B cell (primary cell): ENCODE measurements around the gene NUDT14. TPM values are rescaled to one million over a fixed set of nuclear protein-coding genes. Genes with fewer than 3 reads are reported as not detected.

Experiments used
- ATAC-seq: fragments of 200-7000 bp; cut with Tn5 transposase; one replicate; pipeline ENCODE4 v1.10.0; 2021; ENCODE audit warnings: low read depth, mild to moderate bottlenecking, moderate number of reproducible peaks, moderate library complexity
- CTCF ChIA-PET: fragments of 350-600 bp; sonication (Branson Sonifier 250); formaldehyde crosslinking; loops from one replicate; lab custom pipeline; 2021; ENCODE audit warnings: antibody characterized with exemption, inconsistent platforms; lab: Charles Lee
- POLR2A ChIA-PET: fragments of 350-600 bp; sonication (Branson Sonifier 250); formaldehyde crosslinking; loops from one replicate; lab custom pipeline; 2021; ENCODE audit warnings: antibody characterized with exemption; lab: Charles Lee
- DNase-seq: peaks from one replicate; pipeline ENCODE4 v3.0.0; 2013
- H2AFZ ChIP-seq: 2 replicates; pipeline ENCODE4 v1.6.1; 2012; ENCODE audit warnings: mild to moderate bottlenecking, low read depth, low read length; ENCODE audit not compliant: insufficient read depth, poor library complexity, severe bottlenecking
- H3K27ac ChIP-seq, 2 donors: 1 replicate in 1 of 2; 2 replicates in 1 of 2; pipeline ENCODE4 v1.5.1; 2012 to 2013; ENCODE audit warnings: low read length in 2 of 2, mild to moderate bottlenecking in 2 of 2, moderate library complexity in 1 of 2
- H3K27me3 ChIP-seq, 4 experiments: fragments of 200-600 bp in 1 of 4; sonication (generic) in 1 of 4; replicated peaks in 1 of 4; 1 replicate in 2 of 4; 2 replicates in 2 of 4; pipeline versions ENCODE4 v1.6.1 to v1.7.0; 2013 to 2016; ENCODE audit warnings: low read length in 3 of 4, mild to moderate bottlenecking in 2 of 4, mixed read lengths in 1 of 4, moderate library complexity in 1 of 4; ENCODE audit not compliant: insufficient read depth in 4 of 4, control insufficient read depth in 3 of 4; ENCODE audit errors: control extremely low read depth in 1 of 4
- H3K36me3 ChIP-seq, 2 experiments: replicated peaks in 1 of 2; 1 replicate in 1 of 2; 2 replicates in 1 of 2; pipeline versions ENCODE4 v1.6.1 to v1.7.1; 2013; ENCODE audit warnings: low read length in 1 of 2; ENCODE audit not compliant: insufficient read depth in 2 of 2, control insufficient read depth in 1 of 2; ENCODE audit errors: control extremely low read depth in 1 of 2, extremely low read depth in 1 of 2
- H3K4me1 ChIP-seq, 2 donors: fragments of 200-600 bp in 1 of 2; sonication (generic) in 1 of 2; 1 replicate in 1 of 2; 2 replicates in 1 of 2; pipeline versions ENCODE4 v1.5.1 to v1.6.1; 2013 to 2017; ENCODE audit warnings: low read length in 2 of 2; ENCODE audit not compliant: control insufficient read depth in 2 of 2, insufficient read depth in 2 of 2
- H3K4me2 ChIP-seq: replicated peaks from 2 replicates; pipeline ENCODE3; 2012; ENCODE audit warnings: mild to moderate bottlenecking, low read depth, low read length; ENCODE audit not compliant: poor library complexity, severe bottlenecking
- H3K4me3 ChIP-seq, 5 experiments: fragments of 200-600 bp in 1 of 5; sonication (generic) in 1 of 5; 1 replicate in 3 of 5; 2 replicates in 2 of 5; pipeline versions ENCODE4 v1.5.1 to v1.7.0; 2011 to 2016; ENCODE audit warnings: low read length in 4 of 5, mild to moderate bottlenecking in 4 of 5, low read depth in 2 of 5, control low read depth in 1 of 5, moderate library complexity in 1 of 5; ENCODE audit not compliant: insufficient read depth in 1 of 5; ENCODE audit errors: control extremely low read depth in 1 of 5, extremely low read depth in 1 of 5
- H3K79me2 ChIP-seq: fragments of 200-600 bp; sonication (generic); one replicate; pipeline ENCODE4 v1.6.0; 2016; ENCODE audit warnings: low read length; ENCODE audit not compliant: control insufficient read depth, insufficient read depth
- H3K9ac ChIP-seq: fragments of 200-600 bp; sonication (generic); 2 replicates; pipeline ENCODE4 v1.6.1; 2017; ENCODE audit warnings: mild to moderate bottlenecking, low read length, moderate library complexity
- H3K9me3 ChIP-seq, 3 donors: one replicate each; pipeline versions ENCODE4 v1.6.1 to v1.7.1; 2013; ENCODE audit warnings: low read length in 2 of 3; ENCODE audit not compliant: control insufficient read depth in 2 of 3, insufficient read depth in 1 of 3; ENCODE audit errors: control extremely low read depth in 1 of 3
- H4K20me1 ChIP-seq: 2 replicates; pipeline ENCODE4 v1.6.0; 2012; ENCODE audit warnings: mild to moderate bottlenecking, low read length; ENCODE audit not compliant: insufficient read depth, control insufficient read depth, poor library complexity, severe bottlenecking
- H3K27ac Mint-ChIP-seq: one replicate; pipeline ENCODE4 v1.8.0; 2021; ENCODE audit warnings: mixed read lengths
- H3K27me3 Mint-ChIP-seq: one replicate; pipeline ENCODE4 v1.8.0; 2021; ENCODE audit warnings: mixed read lengths
- H3K4me1 Mint-ChIP-seq: one replicate; pipeline ENCODE4 v1.8.0; 2021; ENCODE audit warnings: mixed read lengths
- H3K4me3 Mint-ChIP-seq: one replicate; pipeline ENCODE4 v1.8.0; 2021; ENCODE audit warnings: mixed read lengths
- H3K9me3 Mint-ChIP-seq: one replicate; pipeline ENCODE4 v1.8.0; 2022; ENCODE audit warnings: mixed read lengths; ENCODE audit not compliant: insufficient read depth
- CTCF ChIP-seq: fragments of 200-600 bp; IDR thresholded peaks from one replicate; pipeline ENCODE4 v1.8.0; 2022; ENCODE audit warnings: antibody characterized with exemption, mild to moderate bottlenecking
- EZH2 ChIP-seq: IDR thresholded peaks from 2 replicates; pipeline ENCODE4 v1.6.1; 2012; ENCODE audit warnings: borderline replicate concordance, low read depth, mild to moderate bottlenecking, moderate library complexity, low read length; ENCODE audit not compliant: insufficient read depth, poor library complexity, severe bottlenecking
- whole genome bisulfite sequencing: methylation state at CpG from one replicate; pipeline ENCODE4 v1.1.5; 2013; ENCODE audit warnings: missing lambda C conversion rate; ENCODE audit not compliant: insufficient coverage; 5-methylcytosine and 5-hydroxymethylcytosine counted together
- intact Hi-C: fragments of 100-400 bp; cut with micrococcal nuclease; formaldehyde crosslinking; loops from one replicate; pipeline ENCODE4 v1.10.0; 2022
- polyA plus RNA-seq: library from polyadenylated mRNA; depleted of rRNA; stranded (reverse); fragments of >200 nt; gene quantifications from 2 replicates; pipeline ENCODE4 v1.2.3, GENCODE V29; 2012
- total RNA-seq, 2 donors: library from RNA; stranded (reverse); fragments of 120-200 nt in 1 of 2; gene quantifications; 1 replicate in 1 of 2; 2 replicates in 1 of 2; pipeline versions ENCODE4 v1.2.3 to v1.2.4, GENCODE V29; 2013 to 2022

NUDT14 gene
- total and polyA plus RNA-seq, 2 donors (not counting 1 experiment from before 2014, with no cell fraction given) = 17.4 to 31.6 TPM

GRCh38 chr14:105154476-105154871 lies 26.6 kb downstream of the NUDT14 start:
- Histone ChIP-seq H3K9ac (no peak overlapping the region), H2AFZ (no peak overlapping the region), H4K20me1 (no peaks in the 10 kb centered on the region), H3K27ac (no peak overlapping the region), H3K9me3 (peaks cover 0 to 7% (median 0%) of the 10 kb centered on the region in 3 donors), H3K4me3 (no peak overlapping the region), H3K36me3 (no peaks in the 10 kb centered on the region), H3K79me2 (no peaks in the 10 kb centered on the region), H3K4me1 (no peaks in the 10 kb centered on the region), H3K4me2 (no peak overlapping the region), H3K27me3 (no peaks in the 10 kb centered on the region)
- H3K4me1 Mint-ChIP-seq = no peaks in the 10 kb centered on the region
- ATAC-seq (no peak), DNase-seq (no peak)
- 54% methylated on average over 12 of the region's 12 CpGs for WGBS
- H3K27ac Mint-ChIP-seq = no peak overlapping the region
- no peaks in the 10 kb centered on the region for H3K9me3 Mint-ChIP-seq
- intact Hi-C loops = no loop called here
- POLR2A ChIA-PET = no interaction called here
- H3K4me3 Mint-ChIP-seq = no peak overlapping the region
- peaks cover 4% of the 10 kb centered on the region for H3K27me3 Mint-ChIP-seq
- CTCF ChIA-PET = no interaction called here
- TF ChIP-seq EZH2 (no peak), CTCF (no peak)

- Mint-ChIP-seq H3K27ac (no peak overlapping the region), H3K4me3 (no peak overlapping the region), H3K4me1 (no peaks in the 10 kb centered on the region), H3K27me3 (peaks cover 4% of the 10 kb centered on the region), H3K9me3 (no peaks in the 10 kb centered on the region)
- Histone ChIP-seq H3K27me3 (no peaks in the 10 kb centered on the region), H3K4me1 (no peaks in the 10 kb centered on the region), H2AFZ (no peak overlapping the region), H3K4me3 (no peak overlapping the region), H3K9ac (no peak overlapping the region), H4K20me1 (no peaks in the 10 kb centered on the region), H3K36me3 (no peaks in the 10 kb centered on the region), H3K27ac (no peak overlapping the region), H3K4me2 (no peak overlapping the region), H3K9me3 (peaks cover 0 to 7% (median 0%) of the 10 kb centered on the region in 3 donors), H3K79me2 (no peaks in the 10 kb centered on the region)
- WGBS = 92% methylated on average over 25 of the region's 26 CpGs
- no peak for DNase-seq
- no peak for ATAC-seq
- intact Hi-C loops = no loop called here
- ChIA-PET CTCF (no interaction called here), POLR2A (no interaction called here)
- no peak for TF ChIP-seq EZH2
- TF ChIP-seq CTCF = no peak
Measured at GRCh38 chr14:105153739-105154475, 27.2 kb downstream of the NUDT14 start.
